Natural killer cell treated with Interleukin-12 subunit alpha and Interleukin-12 subunit beta and Interleukin-15 and Interleukin-18, amount 100 ng/mL, for 72 hours (primary cell): Measurements from ENCODE around the gene SHROOM4. TPM values are rescaled to one million over a fixed set of nuclear protein-coding genes. Genes with fewer than 3 reads are reported as not detected.

Experiments used
- ATAC-seq, 2 donors: fragments of 150-1000 bp; cut with Tn5 transposase in 1 of 2; sonication (Bioruptor Pico), chemical (Tn5 transposase) in 1 of 2; 2 replicates each; pipeline ENCODE4 v1.10.0; 2021
- DNase-seq: peaks from one replicate; pipeline ENCODE4 v3.0.0; 2022; ENCODE audit warnings: low spot score
- H3K27ac Mint-ChIP-seq, 2 donors: 1 replicate in 1 of 2; 2 replicates in 1 of 2; pipeline ENCODE4 v1.8.0; 2022; ENCODE audit warnings: mixed read lengths in 2 of 2, mild to moderate bottlenecking in 1 of 2, moderate library complexity in 1 of 2
- H3K27me3 Mint-ChIP-seq, 2 donors: 1 replicate in 1 of 2; 2 replicates in 1 of 2; pipeline ENCODE4 v1.8.0; 2022; ENCODE audit warnings: mixed read lengths in 2 of 2
- H3K36me3 Mint-ChIP-seq: one replicate; pipeline ENCODE4 v1.8.0; 2022; ENCODE audit warnings: mixed read lengths
- H3K4me1 Mint-ChIP-seq, 2 donors: 1 replicate in 1 of 2; 2 replicates in 1 of 2; pipeline ENCODE4 v1.8.0; 2022; ENCODE audit warnings: low read depth in 2 of 2, mixed read lengths in 2 of 2, mild to moderate bottlenecking in 1 of 2
- H3K4me3 Mint-ChIP-seq: one replicate; pipeline ENCODE4 v1.8.0; 2022; ENCODE audit warnings: mixed read lengths
- H3K9me3 Mint-ChIP-seq: 2 replicates; pipeline ENCODE4 v1.8.0; 2022; ENCODE audit warnings: mixed read lengths
- total RNA-seq, 2 donors: library from RNA; stranded (reverse); gene quantifications; one replicate each; pipeline ENCODE4 v1.2.3, GENCODE V29; 2022

Gene SHROOM4
- total RNA-seq, 2 donors from 2014 or later: not detected

- no peaks in the 10 kb centered on the region for H3K4me1 Mint-ChIP-seq
Observed at GRCh38 chrX:50716706-50717105, 97.3 kb downstream of the SHROOM4 start.

GRCh38 chrX:50712777-50713176, 101.2 kb downstream of the SHROOM4 start:
- ATAC-seq (no peak), DNase-seq (no peak)
- H3K27ac Mint-ChIP-seq: no peak overlapping the region
- H3K9me3 Mint-ChIP-seq: no peaks in the 10 kb centered on the region
- H3K4me1 Mint-ChIP-seq: no peaks in the 10 kb centered on the region
- peaks cover 0 to 17% of the 10 kb centered on the region in 2 donors for H3K27me3 Mint-ChIP-seq
- H3K4me3 Mint-ChIP-seq: no peak overlapping the region
- no peaks in the 10 kb centered on the region for H3K36me3 Mint-ChIP-seq

More at GRCh38 chrX:50716706-50717105, 97.3 kb downstream of the SHROOM4 start:
- H3K4me3 Mint-ChIP-seq: no peak overlapping the region
- H3K27ac Mint-ChIP-seq: no peak overlapping the region
- peaks cover 0 to 14% of the 10 kb centered on the region in 2 donors for H3K27me3 Mint-ChIP-seq
- no peaks in the 10 kb centered on the region for H3K36me3 Mint-ChIP-seq
- ATAC-seq (no peak), DNase-seq (no peak)
- H3K9me3 Mint-ChIP-seq: no peaks in the 10 kb centered on the region

DNA sequence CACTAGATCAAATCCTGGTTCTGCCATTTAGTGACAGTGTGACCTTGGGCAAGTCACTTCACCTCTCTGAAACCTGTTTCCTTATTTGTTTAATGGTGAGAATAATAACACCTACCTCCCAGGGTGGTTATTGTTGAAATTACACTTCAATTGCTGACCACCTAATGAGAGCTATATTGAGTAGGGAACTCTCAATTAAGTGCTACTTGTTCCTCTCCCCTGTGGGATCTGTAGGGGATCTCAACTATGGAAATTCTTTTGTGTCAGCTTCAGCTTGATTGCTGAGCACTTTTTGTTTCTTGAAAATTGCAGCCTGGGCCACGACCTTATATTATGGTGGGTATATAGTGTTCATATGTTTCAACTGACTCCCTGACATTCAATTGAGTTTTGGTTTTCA, 102.1 kb downstream of the SHROOM4 start:
- peaks cover 0 to 21% of the 10 kb centered on the region in 2 donors for H3K27me3 Mint-ChIP-seq
- no peak for DNase-seq
- no peak overlapping the region for H3K27ac Mint-ChIP-seq
- H3K4me3 Mint-ChIP-seq: no peak overlapping the region
- H3K9me3 Mint-ChIP-seq: no peaks in the 10 kb centered on the region
- no peaks in the 10 kb centered on the region for H3K4me1 Mint-ChIP-seq
- ATAC-seq: no peak
- H3K36me3 Mint-ChIP-seq: no peaks in the 10 kb centered on the region

GRCh38 chrX:50707955-50708699, 105.9 kb downstream of the SHROOM4 start:
- no peak overlapping the region for H3K27ac Mint-ChIP-seq
- H3K9me3 Mint-ChIP-seq: no peaks in the 10 kb centered on the region
- H3K4me3 Mint-ChIP-seq: no peak overlapping the region
- H3K36me3 Mint-ChIP-seq: no peaks in the 10 kb centered on the region
- H3K27me3 Mint-ChIP-seq: peaks cover 20 to 31% of the 10 kb centered on the region in 2 donors
- DNase-seq: no peak
- ATAC-seq: no peak
- no peaks in the 10 kb centered on the region for H3K4me1 Mint-ChIP-seq

- no peak for DNase-seq
- Mint-ChIP-seq H3K4me3 (no peak overlapping the region), H3K9me3 (no peaks in the 10 kb centered on the region), H3K36me3 (no peaks in the 10 kb centered on the region), H3K27ac (no peak overlapping the region), H3K4me1 (no peaks in the 10 kb centered on the region), H3K27me3 (peaks cover 20 to 27% of the 10 kb centered on the region in 2 donors)
- ATAC-seq: no peak
Observed at GRCh38 chrX:50707405-50707804, 106.6 kb downstream of the SHROOM4 start.

- no peak for ATAC-seq
- no peak for DNase-seq
- Mint-ChIP-seq H3K4me3 (no peak overlapping the region), H3K36me3 (no peaks in the 10 kb centered on the region), H3K27me3 (peaks cover 20 to 24% of the 10 kb centered on the region in 2 donors), H3K4me1 (no peaks in the 10 kb centered on the region), H3K9me3 (no peaks in the 10 kb centered on the region), H3K27ac (no peak overlapping the region)
Observed at GRCh38 chrX:50705042-50705441, 109.0 kb downstream of the SHROOM4 start.

GRCh38 chrX:50704360-50704759, 109.6 kb downstream of the SHROOM4 start:
- Mint-ChIP-seq H3K27me3 (peaks cover 20% of the 10 kb centered on the region in 2 donors), H3K27ac (no peak overlapping the region), H3K4me1 (no peaks in the 10 kb centered on the region), H3K9me3 (no peaks in the 10 kb centered on the region), H3K36me3 (no peaks in the 10 kb centered on the region), H3K4me3 (no peak overlapping the region)
- no peak for DNase-seq
- no peak for ATAC-seq

DNA sequence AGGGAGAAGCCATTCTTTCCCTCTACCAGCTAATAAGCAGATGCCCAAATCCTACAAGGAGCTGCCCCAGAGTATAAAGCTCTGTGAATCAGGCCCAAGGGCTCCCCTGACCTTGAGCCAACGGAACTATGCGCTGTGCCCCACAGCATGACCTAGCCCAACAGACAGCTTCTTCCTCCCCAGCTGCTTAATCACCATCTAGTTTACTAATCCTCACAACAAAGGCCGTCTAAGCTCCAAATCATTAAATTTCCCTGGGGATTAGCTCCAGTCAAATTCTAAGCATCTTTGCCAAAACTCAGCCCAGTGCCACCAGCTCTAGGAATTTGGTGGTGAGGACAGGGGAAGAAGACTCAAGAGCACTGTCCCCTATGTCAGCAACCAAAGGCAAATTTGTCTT, 113.1 kb downstream of the SHROOM4 start:
- Mint-ChIP-seq H3K36me3 (no peaks in the 10 kb centered on the region), H3K27ac (no peak overlapping the region), H3K9me3 (no peaks in the 10 kb centered on the region), H3K27me3 (peaks cover 26 to 27% of the 10 kb centered on the region in 2 donors), H3K4me1 (no peaks in the 10 kb centered on the region), H3K4me3 (no peak overlapping the region)
- ATAC-seq (no peak), DNase-seq (no peak)

- H3K9me3 Mint-ChIP-seq: no peaks in the 10 kb centered on the region
- ATAC-seq: no peak
- H3K27me3 Mint-ChIP-seq: peaks cover 26 to 27% of the 10 kb centered on the region in 2 donors
- H3K36me3 Mint-ChIP-seq: no peaks in the 10 kb centered on the region
- H3K27ac Mint-ChIP-seq: no peak overlapping the region
- H3K4me1 Mint-ChIP-seq: no peaks in the 10 kb centered on the region
- DNase-seq: no peak
- H3K4me3 Mint-ChIP-seq: no peak overlapping the region
Observed at GRCh38 chrX:50698944-50699343, 115.0 kb downstream of the SHROOM4 start.

DNA sequence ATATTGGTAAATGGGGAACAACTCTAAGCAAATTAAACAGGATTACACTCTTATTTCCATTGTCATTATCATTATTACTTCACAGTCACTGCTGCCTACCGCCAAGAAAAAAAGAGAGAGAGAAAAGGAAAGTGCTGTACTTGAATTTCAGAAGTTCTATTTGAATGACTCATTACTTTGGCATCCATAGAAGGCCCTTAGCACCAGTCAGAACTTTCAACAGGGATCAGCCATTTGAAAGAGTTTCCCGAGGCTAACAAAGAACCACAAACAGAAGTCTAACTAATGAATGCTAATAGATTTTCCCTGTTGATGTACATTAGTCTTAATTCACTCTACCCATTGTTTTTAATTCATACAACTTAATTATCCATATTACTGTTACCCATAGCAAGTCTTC, 116.3 kb downstream of the SHROOM4 start:
- H3K36me3 Mint-ChIP-seq: no peaks in the 10 kb centered on the region
- DNase-seq (no peak), ATAC-seq (no peak)
- no peak overlapping the region for H3K4me3 Mint-ChIP-seq
- H3K27ac Mint-ChIP-seq: no peak overlapping the region
- H3K4me1 Mint-ChIP-seq: no peaks in the 10 kb centered on the region
- no peaks in the 10 kb centered on the region for H3K9me3 Mint-ChIP-seq
- peaks cover 26 to 31% of the 10 kb centered on the region in 2 donors for H3K27me3 Mint-ChIP-seq

DNA sequence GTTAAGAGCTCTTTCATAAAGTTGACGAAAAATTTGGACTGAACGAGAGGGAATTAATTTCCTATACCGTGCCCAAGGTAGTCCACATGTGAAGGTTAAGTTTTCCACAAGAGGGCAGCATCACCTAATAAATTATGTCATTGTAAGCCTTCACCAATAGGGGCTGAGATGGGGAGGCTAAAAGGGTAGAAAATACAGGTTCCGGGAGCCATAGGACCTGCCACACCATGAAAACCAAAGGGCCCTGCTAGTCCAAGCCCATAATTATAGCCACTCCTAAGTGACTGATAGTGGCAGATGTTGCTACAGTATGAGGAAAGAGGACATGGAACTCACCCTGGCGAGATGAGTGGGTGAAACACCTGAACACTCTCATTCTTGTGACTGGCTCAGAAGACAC, 122.2 kb downstream of the SHROOM4 start:
- DNase-seq (no peak), ATAC-seq (peak in 1 of 2 donors; percentile 66)
- no peaks in the 10 kb centered on the region for H3K9me3 Mint-ChIP-seq
- peaks cover 17 to 30% of the 10 kb centered on the region in 2 donors for H3K27me3 Mint-ChIP-seq
- no peak overlapping the region for H3K27ac Mint-ChIP-seq
- no peaks in the 10 kb centered on the region for H3K36me3 Mint-ChIP-seq
- no peak overlapping the region for H3K4me3 Mint-ChIP-seq
- no peaks in the 10 kb centered on the region for H3K4me1 Mint-ChIP-seq

DNA sequence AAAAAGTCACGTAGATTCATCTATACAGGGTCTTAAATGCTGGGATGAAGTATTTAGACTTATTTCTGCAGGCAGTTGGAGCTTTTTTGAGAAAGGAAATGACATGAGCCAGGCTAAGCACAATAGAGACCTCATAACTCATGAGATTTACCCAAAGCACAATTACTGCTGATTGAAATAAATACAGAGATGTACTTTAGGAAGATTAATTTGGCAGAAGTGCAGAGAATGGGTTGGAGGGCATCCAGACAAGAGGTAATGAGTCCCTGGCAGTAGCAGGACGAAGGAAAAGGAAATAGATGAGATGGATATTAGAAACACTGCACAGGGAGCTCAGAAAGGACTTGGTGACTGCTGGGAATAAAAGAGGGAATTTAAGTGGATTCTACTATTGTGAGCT, 129.1 kb downstream of the SHROOM4 start:
- no peaks in the 10 kb centered on the region for H3K4me1 Mint-ChIP-seq
- H3K27me3 Mint-ChIP-seq: peaks cover 0 to 9% of the 10 kb centered on the region in 2 donors
- DNase-seq (no peak), ATAC-seq (no peak)
- no peaks in the 10 kb centered on the region for H3K9me3 Mint-ChIP-seq
- H3K36me3 Mint-ChIP-seq: no peaks in the 10 kb centered on the region
- no peak overlapping the region for H3K4me3 Mint-ChIP-seq
- no peak overlapping the region for H3K27ac Mint-ChIP-seq

- H3K36me3 Mint-ChIP-seq: no peaks in the 10 kb centered on the region
- DNase-seq (no peak), ATAC-seq (no peak)
- H3K4me3 Mint-ChIP-seq: no peak overlapping the region
- H3K9me3 Mint-ChIP-seq: no peaks in the 10 kb centered on the region
- no peaks in the 10 kb centered on the region for H3K4me1 Mint-ChIP-seq
- H3K27ac Mint-ChIP-seq: no peak overlapping the region
- H3K27me3 Mint-ChIP-seq: peaks cover 0 to under 1% of the 10 kb centered on the region in 2 donors
Observed at GRCh38 chrX:50680990-50681389, 133.0 kb downstream of the SHROOM4 start.

GRCh38 chrX:50677789-50678188, 136.2 kb downstream of the SHROOM4 start:
- Mint-ChIP-seq H3K4me3 (no peak overlapping the region), H3K27me3 (peaks cover 11 to 14% of the 10 kb centered on the region in 2 donors), H3K36me3 (no peaks in the 10 kb centered on the region), H3K27ac (no peak overlapping the region), H3K9me3 (no peaks in the 10 kb centered on the region), H3K4me1 (no peaks in the 10 kb centered on the region)
- no peak for ATAC-seq
- no peak for DNase-seq

DNA sequence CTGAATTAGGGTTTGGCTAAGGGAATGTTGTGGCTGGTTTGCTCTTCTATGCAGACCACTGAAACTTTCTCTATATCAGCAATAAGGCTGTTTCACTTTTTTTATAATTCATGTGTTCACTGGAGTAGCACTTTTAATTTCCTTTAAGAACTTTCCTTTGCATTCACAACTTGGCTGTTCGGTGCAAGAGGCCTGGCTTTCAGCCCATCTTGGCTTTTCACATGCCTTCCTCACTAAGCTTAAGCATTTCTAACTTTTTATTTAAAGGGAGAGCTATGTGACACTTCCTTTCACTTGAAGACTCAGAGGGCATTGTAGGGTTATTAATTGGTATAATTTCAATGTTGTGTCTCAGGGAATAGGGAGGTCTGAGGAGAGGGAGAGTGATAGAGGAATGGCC, 142.3 kb downstream of the SHROOM4 start:
- Mint-ChIP-seq H3K4me1 (no peaks in the 10 kb centered on the region), H3K9me3 (no peaks in the 10 kb centered on the region), H3K36me3 (no peaks in the 10 kb centered on the region), H3K4me3 (no peak overlapping the region), H3K27ac (no peak overlapping the region), H3K27me3 (peaks cover 21 to 35% of the 10 kb centered on the region in 2 donors)
- ATAC-seq (no peak), DNase-seq (no peak)
